Stimulated activated CD8-positive, alpha-beta memory T cell treated with anti-CD3 and anti-CD28 coated beads, Interleukin-12 subunit alpha, Interleukin-12 subunit beta, amount 100 ng/mL, for 24 hours (primary cell): Measurements from ENCODE around the gene CHST3.

Experiments
- DNase-seq: peaks from one replicate; pipeline ENCODE4 v3.0.0-alpha.2; 2020; ENCODE audit errors: extremely low read depth

The CHST3 gene

DNA sequence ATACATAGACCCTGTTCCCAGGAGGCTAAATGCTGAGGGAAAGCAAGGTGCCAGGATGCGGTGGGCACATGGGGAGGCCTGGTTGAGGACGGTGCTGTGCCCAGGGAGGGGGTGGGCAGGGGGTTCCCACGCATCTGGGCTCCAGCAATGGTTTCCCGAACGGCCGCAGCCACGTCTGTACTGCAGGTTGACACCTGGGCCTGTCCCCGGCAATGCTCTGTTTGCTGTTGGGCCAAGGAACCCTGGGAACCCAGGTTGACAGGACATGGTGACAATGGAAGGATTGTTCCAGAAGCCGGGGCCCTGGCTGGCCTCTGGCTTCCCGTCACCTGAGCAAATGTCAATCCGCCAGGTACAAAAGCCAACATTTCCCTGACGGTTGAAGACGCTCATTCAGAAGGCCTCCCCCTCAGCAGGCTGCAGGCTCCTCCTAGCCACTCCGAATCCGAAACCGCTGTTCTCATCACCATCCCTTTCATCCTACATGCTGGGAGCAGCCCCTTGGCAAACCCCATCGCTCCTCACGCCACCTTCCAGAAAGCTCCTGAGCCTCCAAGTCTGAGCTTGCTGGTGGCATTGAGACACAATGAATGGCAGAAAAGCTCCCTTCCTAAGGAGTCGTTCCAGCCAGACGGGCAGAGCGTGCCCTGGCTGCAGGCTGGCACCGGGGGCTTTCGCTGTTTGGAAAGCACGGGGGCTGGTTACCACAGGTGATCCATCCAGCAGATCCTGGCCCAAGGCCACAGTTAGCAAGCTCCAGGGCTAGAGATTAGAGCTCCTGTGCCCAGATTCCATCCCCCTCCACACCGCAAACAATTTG lies 92.9 kb downstream of the CHST3 start:
- DNase-seq = no peak

- no peak for DNase-seq
These were observed 94.2 kb downstream of the CHST3 start for GRCh38 chr10:72058347-72058898.

DNA sequence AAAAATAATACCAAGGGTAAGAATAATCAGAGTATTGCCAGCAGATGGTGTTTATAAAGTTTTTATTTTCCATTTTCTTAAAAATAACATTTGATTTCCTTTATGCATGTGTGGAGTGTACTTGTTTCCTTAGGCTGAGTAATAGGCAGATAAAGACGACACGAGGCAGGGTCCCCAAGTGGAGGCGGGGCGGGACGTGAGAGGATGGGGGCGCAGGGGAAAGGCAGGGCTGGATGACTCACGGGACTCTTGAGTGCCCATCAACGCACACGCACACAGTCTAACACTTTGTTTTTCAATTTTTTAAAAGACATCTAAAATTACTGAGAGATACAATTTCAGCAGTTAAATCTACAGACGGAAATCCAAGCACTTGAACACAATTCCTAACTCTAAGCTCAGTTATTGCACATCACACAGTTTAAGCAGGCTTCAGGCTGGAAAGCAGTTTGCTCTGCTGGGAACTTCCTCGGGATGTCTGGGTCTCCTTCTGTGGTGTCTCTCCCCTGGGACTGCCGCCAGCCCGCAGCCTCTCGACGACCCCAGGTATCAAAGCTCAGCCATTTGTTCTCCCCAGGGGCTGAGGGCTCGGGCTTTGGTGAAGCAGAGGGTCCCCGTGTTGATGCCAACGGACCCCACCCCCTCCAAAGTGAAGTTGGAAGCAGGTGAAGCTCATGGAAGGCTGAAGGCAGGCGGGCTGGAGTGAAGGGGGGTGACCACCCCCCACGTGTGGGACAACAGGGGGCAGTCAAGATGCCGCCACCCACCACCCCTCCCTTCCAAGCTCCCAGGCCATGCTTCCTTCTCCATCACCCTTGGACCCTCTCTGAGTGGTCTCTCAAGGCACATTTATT lies 95.0 kb downstream of the CHST3 start:
- DNase-seq = no peak

DNA sequence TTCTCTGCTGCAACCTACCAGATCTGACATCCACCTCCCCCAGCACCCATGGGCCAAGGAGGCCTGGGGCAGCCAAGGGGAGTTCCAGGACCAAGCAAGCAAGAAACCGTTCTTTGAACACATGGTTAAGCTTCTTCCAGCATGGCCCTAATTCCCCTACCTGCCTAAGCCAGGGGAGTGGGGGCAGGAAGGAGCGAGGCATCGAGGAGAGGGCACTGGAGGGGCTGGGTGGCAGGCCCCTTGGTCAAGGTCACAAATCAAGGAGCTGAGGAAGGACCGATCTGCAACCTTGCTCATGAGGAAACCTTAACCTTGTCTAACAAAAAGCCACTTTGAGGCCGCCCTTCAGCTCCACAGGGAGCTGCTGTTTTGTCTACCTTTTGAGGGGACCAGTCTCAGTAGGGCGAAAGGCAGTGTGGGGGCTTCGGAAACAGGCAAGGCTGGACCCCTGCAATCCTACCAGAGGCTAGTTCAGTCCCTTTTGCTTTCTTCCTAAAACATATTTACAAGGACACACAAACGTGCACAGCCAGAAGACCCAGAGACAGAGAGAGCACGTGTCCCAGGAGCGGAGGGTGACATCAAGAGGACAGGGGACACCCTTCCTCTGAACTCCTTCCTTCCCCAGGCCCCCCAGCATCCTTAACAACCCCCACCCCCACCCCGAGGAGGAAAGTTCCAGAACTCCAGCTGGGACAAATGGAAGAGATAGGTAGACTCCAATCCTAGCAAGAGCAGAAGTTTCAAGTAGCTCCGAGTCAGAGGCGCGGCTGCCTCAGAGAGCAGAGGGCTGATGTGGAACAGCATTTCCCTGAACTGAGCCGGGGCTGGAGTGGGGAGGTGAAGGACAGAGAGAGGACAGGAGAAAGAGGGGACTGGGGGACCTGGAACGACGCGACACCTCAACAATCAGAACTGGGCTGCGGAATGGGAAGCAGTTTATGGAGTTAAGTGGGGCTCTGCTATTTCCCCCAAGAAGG lies 95.9 kb downstream of the CHST3 start:
- no peak for DNase-seq

GRCh38 chr10:72061491-72061890 lies 97.3 kb downstream of the CHST3 start:
- no peak for DNase-seq

DNA sequence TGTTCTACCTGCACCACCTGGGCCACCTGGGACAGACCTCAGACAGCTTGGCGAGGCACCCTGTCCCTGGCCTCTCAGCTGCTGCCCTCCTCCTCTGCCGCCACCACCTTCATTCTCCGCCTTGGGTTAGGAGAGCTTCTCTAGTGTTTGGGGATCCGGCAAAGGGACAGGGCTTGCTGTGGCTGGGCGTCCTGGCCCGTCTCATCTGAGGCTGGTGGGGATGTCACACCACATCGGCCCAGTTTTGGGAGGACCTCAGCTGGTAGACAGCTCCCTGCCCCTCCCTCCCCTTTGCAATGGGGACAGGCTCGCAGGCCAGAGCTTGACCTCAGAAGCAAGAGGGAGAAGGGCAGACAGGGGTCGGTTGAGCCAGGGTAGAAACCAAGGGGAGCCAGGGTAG lies 97.7 kb downstream of the CHST3 start:
- DNase-seq = no peak

GRCh38 chr10:72062382-72062781 lies 98.2 kb downstream of the CHST3 start:
- no peak for DNase-seq
